Stimulated activated CD4-positive, alpha-beta T cell treated with anti-CD3 and anti-CD28 coated beads, Interleukin-2, amount 100 ng/mL, for 48 hours (primary cell): ENCODE results near the gene TTBK2.
"Not testable (repeated sequence)": the region's sequence is repeated elsewhere in the genome, so short reads cannot be mapped to it uniquely, and the experiment has no call there.

Experiments
- DNase-seq, 2 donors: peaks; one replicate each; pipeline ENCODE4 v3.0.0-alpha.2; 2020

TTBK2 gene

DNA sequence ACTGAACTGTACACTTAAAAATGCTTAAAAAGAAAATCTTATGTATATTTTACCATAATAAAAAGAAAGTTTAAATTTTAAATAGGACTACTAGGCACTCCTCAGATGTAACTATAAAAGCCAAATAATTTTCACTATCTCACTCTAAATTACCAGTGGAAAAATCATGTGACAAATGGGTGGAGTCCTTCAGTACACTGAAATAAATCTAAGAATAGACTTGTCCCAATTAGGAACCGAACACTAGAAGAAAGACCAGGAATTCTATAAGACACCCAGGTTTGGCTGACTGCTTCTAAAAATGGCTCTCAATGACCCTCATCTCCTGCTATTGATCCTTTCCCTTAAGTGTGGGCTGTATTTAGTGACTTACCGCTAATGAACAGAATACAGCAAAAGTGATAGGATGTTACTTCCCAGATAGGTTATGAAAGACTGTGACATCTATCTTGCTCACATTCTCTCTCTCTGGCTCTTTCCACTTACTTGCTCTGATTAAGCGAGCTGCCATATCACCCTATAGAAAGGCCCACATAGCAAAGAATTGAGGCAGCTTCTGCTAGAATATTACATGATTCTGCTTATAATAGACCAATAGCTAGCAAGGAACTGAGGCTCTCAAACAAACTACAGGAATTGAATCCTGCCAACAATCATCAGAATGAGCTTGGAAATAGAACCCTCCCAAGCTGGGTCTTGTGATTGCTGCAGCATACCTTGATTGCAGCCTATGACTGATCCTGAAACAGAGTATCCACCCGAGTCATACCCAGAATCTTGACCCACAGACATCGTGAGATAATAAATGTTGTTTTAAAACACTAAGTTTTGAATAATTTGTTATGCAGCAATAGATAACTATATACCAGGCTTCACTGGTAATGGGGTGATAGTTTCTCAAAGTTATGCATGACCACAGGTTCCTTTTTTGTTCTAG lies 16.9 kb downstream of the TTBK2 start:
- no peak for DNase-seq

- DNase-seq: not testable (repeated sequence)
Measured at GRCh38 chr15:42893911-42894310, 26.7 kb downstream of the TTBK2 start.

DNA sequence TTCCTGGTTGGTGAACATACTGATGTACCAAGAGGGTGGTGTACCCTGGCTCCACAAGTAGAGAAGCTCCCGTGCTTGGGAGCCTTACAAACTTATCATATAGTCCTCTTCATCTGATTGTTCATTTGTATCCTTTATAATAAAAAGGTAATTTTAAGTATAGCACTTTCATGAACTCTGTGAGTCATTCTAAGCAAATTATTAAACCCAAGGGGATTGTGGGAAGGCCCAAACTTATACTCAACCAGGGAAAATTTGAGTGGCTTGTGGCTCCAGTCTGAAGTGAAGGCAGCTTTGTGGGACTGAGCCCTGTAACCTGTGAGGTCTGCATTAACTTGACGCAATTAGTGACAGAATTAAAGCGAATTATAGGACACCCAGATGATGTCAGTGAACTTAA lies 29.0 kb downstream of the TTBK2 start:
- no peak for DNase-seq

- no peak for DNase-seq
Measured at GRCh38 chr15:42890161-42890913, 30.2 kb downstream of the TTBK2 start.

GRCh38 chr15:42887384-42887783 lies 33.2 kb downstream of the TTBK2 start:
- DNase-seq: not testable (repeated sequence)

DNA sequence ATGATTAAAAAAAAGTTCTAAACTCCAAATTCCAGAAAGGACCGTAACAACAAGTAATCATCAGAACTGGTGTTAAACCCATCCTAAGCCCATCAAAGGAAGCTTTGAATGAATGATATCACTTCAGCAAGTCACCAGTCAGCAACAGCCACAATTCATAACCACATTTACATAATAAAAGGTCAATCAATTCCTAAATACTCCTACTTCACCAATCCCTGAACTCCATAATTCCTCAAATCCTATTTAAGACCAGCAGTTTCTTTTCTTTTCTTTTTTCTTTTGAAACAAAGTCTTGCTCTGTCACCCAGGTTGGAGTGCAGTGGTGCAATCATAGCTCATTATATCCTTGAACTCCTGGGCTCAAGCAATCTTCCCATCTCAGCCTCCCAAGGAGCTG lies 40.5 kb downstream of the TTBK2 start:
- DNase-seq: no peak

DNA sequence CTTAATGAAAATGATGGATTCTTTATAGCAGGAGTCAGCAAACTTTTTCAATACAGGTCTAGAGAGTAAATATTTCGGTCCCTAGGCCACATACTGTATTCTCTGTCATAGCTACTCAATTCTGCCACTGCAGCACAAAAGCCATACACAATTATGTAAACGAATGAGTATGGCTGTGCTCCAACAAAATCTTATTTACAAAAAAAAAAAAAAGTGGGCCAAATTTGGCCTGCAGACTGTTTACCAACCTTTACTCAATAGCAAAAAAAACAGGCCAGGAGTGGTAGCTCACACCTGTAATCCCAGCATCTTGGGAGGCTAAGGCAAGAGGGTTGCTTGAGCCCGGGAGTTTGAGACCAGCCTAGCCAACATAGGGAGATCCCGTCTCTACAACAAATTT lies 41.1 kb downstream of the TTBK2 start:
- DNase-seq: no peak

GRCh38 chr15:42876224-42876623 lies 44.4 kb downstream of the TTBK2 start:
- DNase-seq: no peak

GRCh38 chr15:42868683-42869082 lies 51.9 kb downstream of the TTBK2 start:
- DNase-seq: no peak

- no peak for DNase-seq
Measured at GRCh38 chr15:42863572-42864239, 56.9 kb downstream of the TTBK2 start.

DNA sequence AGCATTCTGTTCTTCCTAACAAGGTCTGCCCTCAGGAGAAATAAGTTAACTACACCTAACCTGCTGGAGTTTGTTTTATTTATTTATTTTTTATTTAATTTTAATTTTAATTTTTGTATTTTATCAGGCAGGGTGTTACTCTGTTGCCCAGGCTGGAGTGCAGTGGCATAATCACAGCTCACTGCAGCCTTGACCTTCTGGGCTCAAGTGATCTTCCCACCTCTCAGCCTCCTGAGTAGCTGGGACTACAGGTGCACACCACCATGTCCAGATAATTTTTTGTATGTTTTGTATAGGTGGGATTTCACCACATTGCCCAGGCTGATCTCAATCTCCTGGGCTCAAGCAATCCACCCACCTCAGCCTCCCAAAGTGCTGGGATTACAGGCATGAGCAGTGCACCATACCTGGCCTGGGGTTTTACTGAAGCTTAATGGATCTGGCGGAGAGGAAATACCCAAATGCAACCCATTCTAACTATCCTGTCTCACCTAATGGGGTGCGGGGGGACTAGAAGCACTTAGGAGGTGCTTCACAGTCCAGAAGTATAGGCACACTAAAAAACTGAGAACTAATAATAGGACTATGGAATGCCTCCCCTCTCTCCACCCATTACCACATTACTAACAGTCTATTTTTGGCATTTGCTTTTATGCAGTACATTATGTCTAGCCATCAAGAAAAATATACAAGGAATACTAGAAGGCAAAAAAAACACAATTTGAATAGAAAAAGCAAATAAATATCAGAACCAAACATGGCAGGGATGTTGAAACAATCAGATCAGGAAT lies 61.4 kb downstream of the TTBK2 start:
- DNase-seq: no peak

GRCh38 chr15:42858540-42858939 lies 62.0 kb downstream of the TTBK2 start:
- no peak for DNase-seq

DNA sequence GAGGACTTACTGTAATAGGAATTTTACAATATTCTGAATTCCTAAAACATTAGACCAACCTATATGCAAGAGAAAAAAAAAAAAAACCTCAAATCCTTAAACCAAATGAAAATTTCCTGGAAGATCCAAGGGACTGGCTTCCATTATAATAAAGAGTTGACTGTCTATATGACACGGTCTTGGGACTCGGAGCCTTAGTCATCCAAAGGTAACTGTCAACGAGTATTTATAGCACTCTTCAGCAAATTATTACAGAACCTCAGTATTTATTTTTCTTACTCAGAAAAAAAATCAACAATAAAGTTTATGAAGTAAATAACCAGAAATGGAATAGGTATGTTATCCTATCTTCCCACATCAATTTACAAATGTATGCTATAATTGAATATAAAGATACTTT lies 66.0 kb downstream of the TTBK2 start:
- no peak for DNase-seq

GRCh38 chr15:42849836-42850235 lies 70.7 kb downstream of the TTBK2 start:
- DNase-seq: no peak

DNA sequence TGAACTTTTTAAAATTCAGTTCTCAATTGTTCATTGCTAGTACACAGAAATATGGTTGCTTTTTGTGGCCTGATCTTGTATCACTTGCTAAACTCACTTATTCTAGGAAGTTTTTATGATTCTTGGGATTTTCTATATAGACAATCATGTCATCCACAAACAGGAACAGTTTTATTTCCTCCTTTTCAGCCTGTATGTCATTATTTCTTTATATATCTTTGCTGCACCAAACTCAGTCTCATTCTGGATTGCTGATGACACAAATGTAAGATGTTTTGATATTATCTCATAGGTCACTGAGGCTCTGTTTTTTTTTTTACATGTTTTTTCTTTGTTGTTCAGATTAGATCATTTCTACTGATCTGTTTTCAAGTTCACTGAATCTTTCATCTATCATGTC lies 71.7 kb downstream of the TTBK2 start:
- no peak for DNase-seq

DNA sequence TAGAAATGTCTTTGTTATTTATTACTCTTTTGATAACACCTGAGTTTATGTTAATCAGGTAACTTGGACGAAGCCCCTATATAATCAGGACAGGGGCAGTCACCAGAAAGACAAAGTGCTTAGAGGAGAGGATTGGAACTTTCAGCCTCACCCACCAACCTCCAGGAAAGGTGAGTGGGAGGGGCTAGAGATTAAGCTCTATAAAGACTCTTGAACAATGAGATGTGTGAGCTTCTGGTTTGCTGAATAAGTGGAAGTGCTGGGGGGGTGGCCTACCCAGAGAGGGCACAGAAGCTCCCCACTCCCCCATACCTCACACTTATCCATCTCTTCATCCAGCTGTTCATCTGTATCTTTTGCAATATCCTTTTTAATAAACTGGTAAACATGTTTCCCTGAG lies 73.9 kb downstream of the TTBK2 start:
- no peak for DNase-seq

DNA sequence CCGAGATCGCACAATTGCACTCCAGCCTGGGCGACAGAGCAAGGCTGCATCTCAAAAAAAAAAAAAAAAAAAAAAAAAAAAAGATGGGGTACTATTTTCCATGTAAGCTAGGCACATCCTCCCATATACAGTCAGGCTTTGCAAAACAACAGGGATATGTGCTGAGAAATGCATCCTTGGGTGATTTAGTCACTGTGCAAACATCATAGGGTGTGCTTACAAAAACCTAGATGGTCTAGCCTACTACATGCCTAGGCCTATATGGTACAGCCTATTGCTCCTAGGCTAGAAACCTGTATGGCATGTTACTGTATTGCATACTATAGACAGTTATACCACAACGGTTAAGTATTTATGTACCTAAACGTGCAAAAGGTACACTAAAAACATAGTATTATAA lies 75.0 kb downstream of the TTBK2 start:
- DNase-seq: no peak

DNA sequence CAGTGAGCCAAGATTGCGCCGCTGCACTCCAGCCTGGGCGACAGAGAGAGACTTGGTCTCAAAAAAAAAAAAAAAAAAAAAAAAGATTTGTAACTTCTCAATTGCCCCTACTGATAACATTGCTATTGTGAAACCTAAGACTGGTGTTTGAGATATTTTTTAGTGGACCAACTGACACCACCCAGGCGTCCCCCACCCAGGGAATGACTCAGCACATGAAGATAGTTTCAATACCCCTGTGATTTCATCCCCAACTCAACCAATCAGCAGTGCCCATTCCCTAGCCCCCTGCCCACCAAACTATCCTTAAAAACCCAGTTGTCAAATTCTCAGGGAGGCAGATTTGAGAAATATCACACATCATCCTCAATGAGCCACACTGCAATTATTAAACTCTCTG lies 76.9 kb downstream of the TTBK2 start:
- DNase-seq: no peak

DNA sequence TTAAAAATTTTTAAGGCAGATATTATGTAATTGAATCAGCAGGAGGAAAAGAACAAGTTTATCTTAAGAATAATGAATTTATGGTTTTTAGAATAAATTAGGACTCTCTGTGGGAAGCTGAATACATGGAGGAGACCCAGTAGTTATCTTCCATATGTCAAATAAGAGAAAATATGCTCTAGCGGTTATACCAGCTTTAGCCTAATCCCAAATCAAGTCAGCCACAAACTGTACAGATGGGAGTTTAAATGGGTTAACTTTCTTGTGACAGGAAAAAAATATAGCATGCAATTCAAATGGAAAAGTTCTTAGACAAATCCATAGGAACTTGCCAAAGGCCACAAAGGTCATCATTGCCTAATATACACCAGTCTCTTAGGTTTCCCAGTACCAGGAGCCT lies 84.3 kb downstream of the TTBK2 start:
- DNase-seq: no peak

GRCh38 chr15:42832576-42832975 lies 88.0 kb downstream of the TTBK2 start:
- no peak for DNase-seq

GRCh38 chr15:42826251-42826890 lies 94.2 kb downstream of the TTBK2 start:
- DNase-seq: no peak

- no peak for DNase-seq
Measured at GRCh38 chr15:42825599-42825998, 95.0 kb downstream of the TTBK2 start.
